Nephron progenitor cell (in vitro differentiated cells): ENCODE data around the gene SPAM1.

Experiments used
- DNase-seq: peaks from one replicate; pipeline ENCODE4 v3.0.0; 2021
- H3K27ac Mint-ChIP-seq: 2 replicates; pipeline ENCODE4 v1.8.0; 2021; ENCODE audit warnings: mild to moderate bottlenecking, moderate library complexity, mixed read lengths
- H3K27me3 Mint-ChIP-seq: 2 replicates; pipeline ENCODE4 v1.8.0; 2021; ENCODE audit warnings: mild to moderate bottlenecking, low read depth, mixed read lengths; ENCODE audit not compliant: poor library complexity
- H3K36me3 Mint-ChIP-seq: 2 replicates; pipeline ENCODE4 v1.8.0; 2021; ENCODE audit warnings: low read depth, mixed read lengths
- H3K4me1 Mint-ChIP-seq: 2 replicates; pipeline ENCODE4 v1.8.0; 2021; ENCODE audit warnings: mixed read lengths
- H3K4me3 Mint-ChIP-seq: 2 replicates; pipeline ENCODE4 v1.8.0; 2021; ENCODE audit warnings: mild to moderate bottlenecking, moderate library complexity, mixed read lengths
- H3K9me3 Mint-ChIP-seq: 2 replicates; pipeline ENCODE4 v1.8.0; 2021; ENCODE audit warnings: mild to moderate bottlenecking, moderate library complexity, mixed read lengths
- CTCF ChIP-seq: fragments of 200-600 bp; sonication (generic); IDR thresholded peaks from 2 replicates; pipeline ENCODE4 v1.5.0; 2021; ENCODE audit warnings: antibody characterized with exemption

Gene SPAM1, protein sequence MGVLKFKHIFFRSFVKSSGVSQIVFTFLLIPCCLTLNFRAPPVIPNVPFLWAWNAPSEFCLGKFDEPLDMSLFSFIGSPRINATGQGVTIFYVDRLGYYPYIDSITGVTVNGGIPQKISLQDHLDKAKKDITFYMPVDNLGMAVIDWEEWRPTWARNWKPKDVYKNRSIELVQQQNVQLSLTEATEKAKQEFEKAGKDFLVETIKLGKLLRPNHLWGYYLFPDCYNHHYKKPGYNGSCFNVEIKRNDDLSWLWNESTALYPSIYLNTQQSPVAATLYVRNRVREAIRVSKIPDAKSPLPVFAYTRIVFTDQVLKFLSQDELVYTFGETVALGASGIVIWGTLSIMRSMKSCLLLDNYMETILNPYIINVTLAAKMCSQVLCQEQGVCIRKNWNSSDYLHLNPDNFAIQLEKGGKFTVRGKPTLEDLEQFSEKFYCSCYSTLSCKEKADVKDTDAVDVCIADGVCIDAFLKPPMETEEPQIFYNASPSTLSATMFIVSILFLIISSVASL

GRCh38 chr7:123924941-123925340, at the start of gene SPAM1:
SPAM1 (plus strand) TSS chr7:123925241; CDS start chr7:123953571, 28,330 bp downstream.
- no peaks in the 10 kb centered on the region for H3K4me1 Mint-ChIP-seq

GRCh38 chr7:123876557-123877256, 48.3 kb upstream of the SPAM1 start:
- Mint-ChIP-seq H3K36me3 (no peaks in the 10 kb centered on the region), H3K27me3 (no peaks in the 10 kb centered on the region)

More at GRCh38 chr7:123924941-123925340, at the start of gene SPAM1:
- no peak for DNase-seq
- Mint-ChIP-seq H3K4me3 (no peak within 1 kb of the TSS), H3K27ac (no peak within 1 kb of the TSS), H3K36me3 (no peaks in the 10 kb centered on the region), H3K9me3 (peaks cover 4% of the 10 kb centered on the region), H3K27me3 (peaks cover 3% of the 10 kb centered on the region)
- no peak for TF ChIP-seq CTCF

GRCh38 chr7:123879628-123880027, 45.4 kb upstream of the SPAM1 start:
- no peak for TF ChIP-seq CTCF
- Mint-ChIP-seq H3K4me3 (no peak overlapping the region), H3K9me3 (no peaks in the 10 kb centered on the region), H3K4me1 (peaks cover under 1% of the 10 kb centered on the region), H3K36me3 (no peaks in the 10 kb centered on the region), H3K27me3 (no peaks in the 10 kb centered on the region), H3K27ac (no peak overlapping the region)
- DNase-seq, result no peak

More at GRCh38 chr7:123876557-123877256, 48.3 kb upstream of the SPAM1 start:
- DNase-seq, result no peak
- H3K4me1 Mint-ChIP-seq, result no peaks in the 10 kb centered on the region
- H3K9me3 Mint-ChIP-seq, result no peaks in the 10 kb centered on the region
- no peak for TF ChIP-seq CTCF
- H3K4me3 Mint-ChIP-seq, result no peak overlapping the region
- H3K27ac Mint-ChIP-seq, result no peak overlapping the region

DNA sequence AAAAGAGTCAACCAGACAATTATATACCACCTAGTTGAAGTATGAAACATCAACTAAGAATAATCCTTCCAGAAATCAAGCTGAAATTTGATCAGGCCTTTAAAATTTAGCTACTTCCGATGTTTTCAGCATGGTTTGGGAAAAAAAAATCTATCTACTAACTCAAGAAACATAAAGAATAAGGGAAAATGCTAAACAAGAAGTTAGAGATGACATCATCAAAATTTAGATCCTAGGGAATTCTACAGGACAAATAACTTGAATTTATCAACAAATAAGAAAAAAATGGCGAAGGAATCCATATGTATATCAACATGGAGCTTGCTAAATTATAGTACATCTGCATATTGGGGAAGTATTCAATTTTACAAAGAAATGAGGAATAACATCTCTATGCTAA, 43.7 kb upstream of the SPAM1 start:
- TF ChIP-seq CTCF, result no peak
- Mint-ChIP-seq H3K9me3 (peaks cover 5% of the 10 kb centered on the region), H3K36me3 (no peaks in the 10 kb centered on the region), H3K4me3 (no peak overlapping the region), H3K27me3 (no peaks in the 10 kb centered on the region), H3K4me1 (peaks cover 4% of the 10 kb centered on the region), H3K27ac (no peak overlapping the region)
- no peak for DNase-seq

GRCh38 chr7:123883154-123883553, 41.9 kb upstream of the SPAM1 start:
- Mint-ChIP-seq H3K27me3 (no peaks in the 10 kb centered on the region), H3K9me3 (peaks cover 8% of the 10 kb centered on the region), H3K27ac (no peak overlapping the region), H3K4me1 (peaks cover 4% of the 10 kb centered on the region), H3K36me3 (no peaks in the 10 kb centered on the region), H3K4me3 (no peak overlapping the region)
- no peak for TF ChIP-seq CTCF
- no peak for DNase-seq
